ENCODE results near the gene ITPR2. TPM values are rescaled to one million over a fixed set of nuclear protein-coding genes. Genes with fewer than 3 reads are reported as not detected.

Gene ITPR2
- total RNA-seq, 1 donor from 2014 or later: 15.8 TPM

DNA sequence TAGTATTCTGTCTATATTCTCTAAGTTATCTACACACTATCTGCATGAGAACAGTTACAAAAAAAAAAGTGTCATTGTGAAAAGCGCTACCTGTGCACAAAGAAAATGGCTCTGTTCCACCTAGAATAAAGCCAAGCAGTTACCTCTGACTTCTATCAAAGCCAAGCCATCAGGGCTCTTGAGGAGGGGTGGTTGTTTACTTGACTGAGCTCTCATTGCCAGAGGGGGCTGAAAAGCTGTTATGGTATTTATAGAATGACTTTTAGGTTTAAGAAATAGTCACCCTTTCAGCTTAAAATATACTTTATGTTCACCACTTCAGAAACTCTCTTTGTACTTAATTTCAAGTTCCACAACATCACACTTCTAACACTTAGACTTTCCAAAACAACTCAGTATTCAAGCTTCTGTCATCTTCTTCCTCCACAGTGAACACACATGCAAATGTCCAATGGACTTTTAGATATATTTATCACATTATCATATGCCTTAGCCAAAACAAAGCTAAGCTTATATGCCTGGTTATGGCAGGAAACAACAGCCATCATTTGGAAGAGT is 7.5 kb downstream of the ITPR2 start:
- Histone ChIP-seq H3K27ac (replicated peaks) (no peak overlapping the region), H3K4me3 (no peak overlapping the region), H3K27me3 (ENCODE audit: low read depth) (no peaks in the 10 kb centered on the region), H3K4me1 (peaks cover 3% of the 10 kb centered on the region), H3K36me3 (no peaks in the 10 kb centered on the region), H3K9me3 (replicated peaks) (no peaks in the 10 kb centered on the region)
- intact Hi-C loops (cut with micrococcal nuclease): no loop called here
- no peak for DNase-seq
- TF ChIP-seq, protein P1, sequence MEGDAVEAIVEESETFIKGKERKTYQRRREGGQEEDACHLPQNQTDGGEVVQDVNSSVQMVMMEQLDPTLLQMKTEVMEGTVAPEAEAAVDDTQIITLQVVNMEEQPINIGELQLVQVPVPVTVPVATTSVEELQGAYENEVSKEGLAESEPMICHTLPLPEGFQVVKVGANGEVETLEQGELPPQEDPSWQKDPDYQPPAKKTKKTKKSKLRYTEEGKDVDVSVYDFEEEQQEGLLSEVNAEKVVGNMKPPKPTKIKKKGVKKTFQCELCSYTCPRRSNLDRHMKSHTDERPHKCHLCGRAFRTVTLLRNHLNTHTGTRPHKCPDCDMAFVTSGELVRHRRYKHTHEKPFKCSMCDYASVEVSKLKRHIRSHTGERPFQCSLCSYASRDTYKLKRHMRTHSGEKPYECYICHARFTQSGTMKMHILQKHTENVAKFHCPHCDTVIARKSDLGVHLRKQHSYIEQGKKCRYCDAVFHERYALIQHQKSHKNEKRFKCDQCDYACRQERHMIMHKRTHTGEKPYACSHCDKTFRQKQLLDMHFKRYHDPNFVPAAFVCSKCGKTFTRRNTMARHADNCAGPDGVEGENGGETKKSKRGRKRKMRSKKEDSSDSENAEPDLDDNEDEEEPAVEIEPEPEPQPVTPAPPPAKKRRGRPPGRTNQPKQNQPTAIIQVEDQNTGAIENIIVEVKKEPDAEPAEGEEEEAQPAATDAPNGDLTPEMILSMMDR (IDR thresholded peaks at IDR 0.05; ENCODE audit: borderline replicate concordance): no peak

DNA sequence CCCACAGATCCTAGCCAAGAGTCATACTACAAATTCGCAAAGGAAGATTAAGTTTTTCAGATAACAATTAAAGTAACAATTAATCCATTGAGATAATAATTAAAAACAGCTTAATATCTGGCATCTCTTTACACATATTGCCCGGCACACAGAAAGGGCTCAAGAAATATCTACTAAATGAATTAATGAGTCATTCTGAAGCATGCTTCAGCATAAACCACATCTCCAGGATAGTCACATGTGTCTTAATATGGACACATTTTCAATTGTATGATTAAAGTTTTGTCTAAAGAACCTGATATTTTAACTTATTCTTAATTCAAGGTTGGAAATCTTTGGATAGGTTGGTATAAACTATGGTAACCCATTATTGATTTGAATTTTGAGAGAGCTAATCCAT is 9.6 kb downstream of the ITPR2 start:
- no peaks in the 10 kb centered on the region for H3K4me1 ChIP-seq
- no peak overlapping the region for H3K27ac ChIP-seq (replicated peaks)
- H3K27me3 ChIP-seq (ENCODE audit: low read depth): no peaks in the 10 kb centered on the region
- H3K9me3 ChIP-seq (replicated peaks): no peaks in the 10 kb centered on the region
- intact Hi-C loops (cut with micrococcal nuclease): no loop called here
- DNase-seq: no peak
- no peaks in the 10 kb centered on the region for H3K36me3 ChIP-seq
- TF ChIP-seq, protein P1 (IDR thresholded peaks at IDR 0.05; ENCODE audit: borderline replicate concordance): no peak
- H3K4me3 ChIP-seq: no peak overlapping the region

DNA sequence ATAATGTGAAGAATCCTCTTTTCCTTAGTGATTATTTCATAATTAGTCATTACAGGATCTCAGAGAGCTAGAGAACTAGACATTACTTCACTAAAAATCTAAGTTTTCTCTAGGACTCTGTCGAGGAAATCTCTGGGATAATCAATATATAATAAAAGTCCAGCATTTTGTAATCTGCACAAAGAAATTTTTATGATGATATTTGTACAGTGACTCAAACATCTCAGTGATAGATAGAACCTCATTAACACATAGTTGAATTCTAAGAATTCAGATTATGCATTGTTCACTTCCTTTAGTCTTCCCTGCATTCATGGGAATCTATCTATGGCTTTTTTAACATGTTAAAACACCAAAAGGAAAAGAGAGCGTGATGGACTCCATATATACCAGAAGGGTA is 11.0 kb downstream of the ITPR2 start:
- Histone ChIP-seq H3K36me3 (no peaks in the 10 kb centered on the region), H3K9me3 (replicated peaks) (no peaks in the 10 kb centered on the region), H3K27me3 (ENCODE audit: low read depth) (no peaks in the 10 kb centered on the region), H3K27ac (replicated peaks) (no peak overlapping the region), H3K4me1 (no peaks in the 10 kb centered on the region), H3K4me3 (no peak overlapping the region)
- no peak for DNase-seq
- intact Hi-C loops (cut with micrococcal nuclease): no loop called here
- TF ChIP-seq, protein P1 (IDR thresholded peaks at IDR 0.05; ENCODE audit: borderline replicate concordance): no peak

DNA sequence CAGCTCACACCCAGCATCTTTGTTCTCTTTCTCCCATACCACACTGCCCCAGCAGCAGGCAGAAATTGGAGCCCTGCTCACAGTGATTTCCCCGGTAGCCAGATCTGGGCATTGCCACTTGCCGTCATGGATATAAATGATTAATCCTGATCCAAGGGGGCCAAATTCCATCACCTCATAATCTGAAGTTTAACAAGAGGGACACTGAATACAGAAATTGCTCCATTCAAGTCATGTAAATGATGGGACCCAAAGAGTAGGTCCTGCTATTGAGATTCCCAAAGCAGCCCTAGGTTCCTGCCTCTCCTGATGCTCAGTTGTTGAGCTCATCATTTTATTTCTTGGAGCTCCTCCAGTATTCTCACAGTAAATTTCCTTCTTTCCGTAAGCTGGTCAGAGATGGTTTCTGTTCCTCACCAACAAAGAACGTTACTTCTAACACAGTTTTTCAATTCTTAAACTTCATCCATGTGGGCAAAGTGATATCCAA is 11.7 kb downstream of the ITPR2 start:
- Histone ChIP-seq H3K9me3 (replicated peaks) (no peaks in the 10 kb centered on the region), H3K4me3 (no peak overlapping the region), H3K36me3 (no peaks in the 10 kb centered on the region), H3K4me1 (no peaks in the 10 kb centered on the region), H3K27me3 (ENCODE audit: low read depth) (no peaks in the 10 kb centered on the region), H3K27ac (replicated peaks) (no peak overlapping the region)
- TF ChIP-seq, protein P1 (IDR thresholded peaks at IDR 0.05; ENCODE audit: borderline replicate concordance): no peak
- intact Hi-C loops (cut with micrococcal nuclease): no loop called here
- DNase-seq: no peak

DNA sequence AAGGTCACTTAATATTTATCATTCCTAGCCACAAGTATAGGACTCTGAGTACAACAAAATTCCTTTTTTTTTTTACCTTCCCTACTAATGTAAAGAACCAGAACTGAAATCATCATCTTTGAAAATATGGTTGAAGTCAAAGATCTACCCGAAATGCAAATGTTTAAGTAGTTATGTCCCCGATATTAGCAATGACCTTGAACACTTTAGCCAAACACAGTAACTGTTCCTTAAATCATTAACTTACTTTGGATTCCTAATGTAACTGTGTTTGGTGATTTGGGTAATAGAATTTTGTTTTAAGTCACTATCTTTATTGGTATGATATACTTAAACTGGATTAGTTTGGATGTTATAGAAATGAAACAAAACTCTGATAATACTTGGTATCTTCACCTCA is 14.4 kb downstream of the ITPR2 start:
- TF ChIP-seq, protein P1 (IDR thresholded peaks at IDR 0.05; ENCODE audit: borderline replicate concordance): no peak
- Histone ChIP-seq H3K9me3 (replicated peaks) (no peaks in the 10 kb centered on the region), H3K4me1 (no peaks in the 10 kb centered on the region), H3K27ac (replicated peaks) (no peak overlapping the region), H3K27me3 (ENCODE audit: low read depth) (no peaks in the 10 kb centered on the region), H3K36me3 (no peaks in the 10 kb centered on the region), H3K4me3 (no peak overlapping the region)
- no peak for DNase-seq
- intact Hi-C loops (cut with micrococcal nuclease): no loop called here
